Measurements from ENCODE around the gene BCL3.
"Not testable (repeated sequence)": the region's sequence is repeated elsewhere in the genome, so short reads cannot be mapped to it uniquely, and the experiment has no call there.

Gene BCL3

GRCh38 chr19:44772959-44773358 is 24.5 kb downstream of the BCL3 start:
- TF ChIP-seq ZNF274 (IDR thresholded peaks at IDR 0.05; ENCODE audit: low read depth, low read length) = no peak
- H3K4me3 ChIP-seq (ENCODE audit: low read length) = no peak overlapping the region

DNA sequence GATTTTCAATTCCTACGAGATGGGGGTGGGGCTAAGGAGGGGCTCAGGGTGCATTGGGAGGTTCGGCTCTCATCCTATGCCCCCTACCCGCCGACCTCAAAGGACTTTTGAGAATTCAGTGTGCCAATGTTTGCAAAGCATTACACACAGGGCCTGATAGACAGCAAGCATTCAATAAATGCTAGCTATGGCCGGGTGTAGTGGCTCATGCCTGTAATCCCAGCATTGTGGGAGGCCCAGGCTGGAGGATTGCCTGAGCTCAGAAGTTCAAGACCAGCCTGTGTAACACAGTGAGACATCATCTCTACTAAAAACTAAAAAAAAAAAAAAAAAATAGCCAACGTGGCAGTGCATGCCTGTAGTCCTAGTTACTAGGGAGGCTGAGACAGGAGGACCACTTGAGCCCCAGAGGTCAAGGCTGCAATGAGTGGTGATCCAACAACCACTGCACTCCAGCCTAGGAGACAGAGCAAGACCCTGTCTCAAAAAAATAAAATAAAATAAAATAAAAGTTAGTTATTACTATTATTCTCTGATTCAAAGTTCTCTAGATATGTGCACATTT is 27.2 kb downstream of the BCL3 start:
- H3K4me3 ChIP-seq (ENCODE audit: low read length) = no peak overlapping the region
- TF ChIP-seq ZNF274 (IDR thresholded peaks at IDR 0.05; ENCODE audit: low read depth, low read length) = no peak

GRCh38 chr19:44776402-44777096 is 28.0 kb downstream of the BCL3 start:
- H3K4me3 ChIP-seq (ENCODE audit: low read length) = no peak overlapping the region
- no peak for TF ChIP-seq ZNF274 (IDR thresholded peaks at IDR 0.05; ENCODE audit: low read depth, low read length)

- H3K4me3 ChIP-seq (ENCODE audit: low read length) = no peak within 1 kb of the TSS
- no peak for TF ChIP-seq ZNF274 (IDR thresholded peaks at IDR 0.05; ENCODE audit: low read depth, low read length)
These were observed 29.3 kb downstream of the BCL3 start, which contains the start of gene CBLC for GRCh38 chr19:44777715-44778347. Gene CBLC (plus strand): TSS chr19:44777890. CDS start chr19:44777932, 42 bp downstream.

DNA sequence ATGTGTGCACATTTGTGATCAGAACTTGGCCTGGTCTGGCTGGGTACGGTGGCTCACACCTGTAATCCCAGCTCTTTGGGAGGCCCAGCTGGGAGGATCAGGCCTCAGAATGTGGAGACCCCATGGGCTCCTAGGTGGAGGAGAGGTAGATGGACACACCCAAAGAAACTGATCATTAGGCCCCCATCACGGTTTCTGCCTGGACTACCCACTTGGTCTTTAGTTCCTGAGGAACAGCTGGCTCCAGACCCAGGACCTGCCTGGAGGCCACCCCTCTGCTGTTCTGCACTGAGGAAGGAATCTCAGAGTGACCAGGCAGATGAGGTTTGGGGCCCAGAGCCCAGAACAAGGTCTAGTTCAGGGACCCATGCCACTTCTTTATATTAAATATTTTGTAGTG is 30.6 kb downstream of the BCL3 start:
- no peak overlapping the region for H3K4me3 ChIP-seq (ENCODE audit: low read length)
- TF ChIP-seq ZNF274 (IDR thresholded peaks at IDR 0.05; ENCODE audit: low read depth, low read length) = no peak

GRCh38 chr19:44781694-44782093 is 33.2 kb downstream of the BCL3 start:
- H3K4me3 ChIP-seq (ENCODE audit: low read length) = not testable (repeated sequence)

- H3K4me3 ChIP-seq (ENCODE audit: low read length) = no peak overlapping the region
- TF ChIP-seq ZNF274 (IDR thresholded peaks at IDR 0.05; ENCODE audit: low read depth, low read length) = no peak
These were observed 34.2 kb downstream of the BCL3 start for GRCh38 chr19:44782729-44783128.

DNA sequence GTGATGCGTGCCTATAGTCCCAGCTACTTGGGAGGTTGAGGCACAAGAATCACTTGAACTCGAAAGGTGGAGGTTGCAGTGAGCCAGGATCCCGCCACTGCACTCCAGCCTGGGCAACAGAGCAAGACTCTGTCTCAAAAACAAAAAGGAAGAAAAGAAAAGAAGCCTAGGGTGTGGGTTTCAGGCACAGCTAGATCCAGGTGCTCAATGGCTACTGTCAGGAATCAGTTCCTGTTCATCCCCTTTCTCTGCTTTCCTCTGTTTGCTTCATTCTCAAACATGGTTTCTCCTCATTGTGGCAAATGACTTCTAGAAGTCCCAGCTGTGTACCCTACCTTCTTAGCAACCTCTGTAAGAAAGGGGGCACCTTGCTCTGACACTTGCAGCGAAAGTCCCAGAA is 35.0 kb downstream of the BCL3 start:
- no peak for TF ChIP-seq ZNF274 (IDR thresholded peaks at IDR 0.05; ENCODE audit: low read depth, low read length)
- H3K4me3 ChIP-seq (ENCODE audit: low read length) = no peak overlapping the region

DNA sequence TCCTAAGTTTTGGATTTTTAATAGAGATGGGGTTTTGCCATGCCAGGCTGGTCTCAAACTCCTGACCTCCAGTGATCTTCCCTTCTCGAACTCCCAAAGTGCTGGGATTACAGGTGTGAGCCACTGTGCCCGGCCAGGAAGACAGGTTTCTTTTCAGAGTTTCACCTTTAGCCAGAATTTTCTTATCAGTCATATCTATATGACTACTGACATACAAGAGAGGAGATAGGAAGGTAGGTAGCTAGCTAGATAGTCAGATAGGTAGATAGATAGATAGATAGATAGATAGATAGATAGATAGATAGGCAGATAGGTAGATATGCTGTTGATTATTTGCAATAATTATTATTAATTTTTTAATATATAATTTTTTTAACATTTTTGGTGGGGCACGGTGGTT is 36.8 kb downstream of the BCL3 start:
- H3K4me3 ChIP-seq (ENCODE audit: low read length) = no peak overlapping the region
- no peak for TF ChIP-seq ZNF274 (IDR thresholded peaks at IDR 0.05; ENCODE audit: low read depth, low read length)

- no peak overlapping the region for H3K4me3 ChIP-seq (ENCODE audit: low read length)
- no peak for TF ChIP-seq ZNF274 (IDR thresholded peaks at IDR 0.05; ENCODE audit: low read depth, low read length)
These were observed 37.5 kb downstream of the BCL3 start for GRCh38 chr19:44785993-44786392.

DNA sequence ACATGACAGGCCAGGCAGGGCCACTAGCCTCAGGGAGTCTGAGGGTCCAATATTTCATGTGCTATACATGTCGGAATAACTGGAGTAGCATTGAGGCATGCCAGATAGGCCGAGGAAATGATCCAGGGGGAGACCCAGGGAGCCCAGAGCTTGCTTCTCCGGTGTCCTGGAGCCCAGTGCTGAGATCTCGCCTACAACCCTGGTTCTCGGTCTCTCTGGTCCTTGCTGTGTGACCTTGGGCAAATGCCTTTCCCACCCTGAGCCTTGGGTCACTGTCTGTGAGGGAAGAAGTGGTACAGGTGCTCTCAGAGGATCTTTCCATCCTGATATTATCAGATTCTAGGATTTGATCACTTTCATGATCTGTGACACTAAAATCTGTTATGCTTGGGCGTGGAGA is 40.5 kb downstream of the BCL3 start:
- TF ChIP-seq ZNF274 (IDR thresholded peaks at IDR 0.05; ENCODE audit: low read depth, low read length) = no peak
- H3K4me3 ChIP-seq (ENCODE audit: low read length) = no peak overlapping the region

GRCh38 chr19:44789943-44790483 is 41.5 kb downstream of the BCL3 start:
- TF ChIP-seq ZNF274 (IDR thresholded peaks at IDR 0.05; ENCODE audit: low read depth, low read length) = no peak
- H3K4me3 ChIP-seq (ENCODE audit: low read length) = no peak overlapping the region

- TF ChIP-seq ZNF274 (IDR thresholded peaks at IDR 0.05; ENCODE audit: low read depth, low read length) = no peak
- H3K4me3 ChIP-seq (ENCODE audit: low read length) = no peak overlapping the region
These were observed 43.8 kb downstream of the BCL3 start for GRCh38 chr19:44792281-44792680.

DNA sequence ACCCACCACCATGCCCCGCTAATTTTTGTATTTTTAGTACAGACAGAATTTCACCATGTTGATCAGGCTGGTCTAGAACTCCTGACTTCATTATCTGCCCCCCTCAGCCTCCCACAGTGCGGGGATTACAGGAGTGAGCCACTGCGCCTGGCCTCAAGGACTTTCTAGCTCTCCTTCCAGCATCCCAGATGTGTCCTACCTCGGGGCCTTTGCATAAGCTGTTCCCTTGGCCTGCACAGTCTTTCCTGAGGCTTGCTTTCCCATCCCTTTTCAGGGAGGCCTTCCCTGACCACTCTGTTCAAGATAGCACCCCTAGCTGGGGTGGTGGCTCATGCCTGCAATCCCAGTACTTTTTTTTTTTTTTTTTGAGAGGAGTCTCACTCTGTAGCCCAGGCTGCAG is 46.1 kb downstream of the BCL3 start:
- H3K4me3 ChIP-seq (ENCODE audit: low read length) = no peak overlapping the region
- no peak for TF ChIP-seq ZNF274 (IDR thresholded peaks at IDR 0.05; ENCODE audit: low read depth, low read length)

- no peak overlapping the region for H3K4me3 ChIP-seq (ENCODE audit: low read length)
- no peak for TF ChIP-seq ZNF274 (IDR thresholded peaks at IDR 0.05; ENCODE audit: low read depth, low read length)
These were observed 47.0 kb downstream of the BCL3 start for GRCh38 chr19:44795398-44795987.

Data from GM08714 (cell line).